HepG2 (cell line): ENCODE data around the gene SLIT1. TPM values are rescaled to one million over a fixed set of nuclear protein-coding genes. Genes with fewer than 3 reads are reported as not detected.

Experiments used
- ATAC-seq: fragments of 200-7000 bp; cut with Tn5 transposase; 3 replicates; pipeline ENCODE4 v1.9.1; 2020; ENCODE audit warnings: mild to moderate bottlenecking, moderate library complexity
- BruUV-seq: library from RNA; stranded (reverse); fragments of 400-500 nt; replicated peaks from 2 replicates; lab custom pipeline; 2021; lab: Mats Ljungman, UMichigan
- CTCF ChIA-PET: fragments of 300-600 bp; formaldehyde crosslinking; extraction: SDS; loops from one replicate; lab custom pipeline; 2021; ENCODE audit warnings: low total read pairs, inconsistent platforms, low intra/inter-chr PET ratio; lab: Yijun Ruan, JAX
- POLR2A ChIA-PET: fragments of 350-600 bp; sonication (Branson Sonifier 250); formaldehyde crosslinking; loops from one replicate; lab custom pipeline; 2020; ENCODE audit warnings: antibody characterized with exemption, inconsistent platforms; lab: Yijun Ruan, JAX
- DNase-seq: peaks from one replicate; pipeline ENCODE4 v3.0.0-alpha.2; 2015; ENCODE audit warnings: low spot score
- FAIRE-seq: peaks from 3 replicates; lab custom pipeline; 2011; peaks lifted over from hg19 to GRCh38; lab: Jason Lieb, UNC
- H2AFZ ChIP-seq: one replicate; pipeline ENCODE4 v1.6.1; 2011; ENCODE audit warnings: low read length, inconsistent platforms
- H3K27ac ChIP-seq: fragments of 300-600 bp; 3 replicates; pipeline ENCODE4 v1.8.0; 2011; ENCODE audit warnings: mixed run types, mild to moderate bottlenecking, mixed read lengths, low read length, inconsistent platforms; ENCODE audit not compliant: insufficient read depth; ENCODE audit errors: extremely low read length
- H3K27me3 ChIP-seq, 2 experiments: fragments of 200-600 bp in 1 of 2; 2 replicates in 1 of 2; 3 replicates in 1 of 2; pipeline versions ENCODE4 v1.6.0 to v1.8.0; 2011; ENCODE audit warnings: low read length in 2 of 2, mild to moderate bottlenecking in 2 of 2, moderate library complexity in 2 of 2, inconsistent platforms in 1 of 2; ENCODE audit not compliant: insufficient read depth in 2 of 2, control insufficient read depth in 1 of 2
- H3K36me3 ChIP-seq, 2 experiments: fragments of 200-600 bp in 1 of 2; replicated peaks in 1 of 2; 2 replicates in 1 of 2; 3 replicates in 1 of 2; pipeline versions ENCODE4 v1.5.1 to v1.8.0; 2011; ENCODE audit warnings: low read length in 2 of 2, inconsistent platforms in 1 of 2; ENCODE audit not compliant: insufficient read depth in 2 of 2, control insufficient read depth in 1 of 2
- H3K4me1 ChIP-seq: 2 replicates; pipeline ENCODE4 v1.5.1; 2012; ENCODE audit warnings: low read length, inconsistent platforms; ENCODE audit not compliant: insufficient read depth
- H3K4me2 ChIP-seq: 2 replicates; pipeline ENCODE4 v1.6.0; 2011; ENCODE audit warnings: low read depth, low read length, inconsistent platforms
- H3K4me3 ChIP-seq, 3 experiments: fragments of 200-600 bp in 1 of 3; sonication (generic), shearing (Covaris generic) in 1 of 3; replicated peaks in 1 of 3; 2 replicates each; pipeline ENCODE4 v1.5.1; 2011 to 2016; ENCODE audit warnings: low read length in 3 of 3, inconsistent platforms in 2 of 3, low read depth in 2 of 3, mild to moderate bottlenecking in 2 of 3, control low read depth in 1 of 3, mixed read lengths in 1 of 3; ENCODE audit not compliant: insufficient read depth in 1 of 3
- H3K79me2 ChIP-seq: one replicate; pipeline ENCODE4 v1.6.1; 2011; ENCODE audit warnings: low read length, inconsistent platforms; ENCODE audit not compliant: insufficient read depth
- H3K9ac ChIP-seq: 2 replicates; pipeline ENCODE4 v1.6.0; 2011; ENCODE audit warnings: mild to moderate bottlenecking, low read depth, low read length, inconsistent platforms; ENCODE audit not compliant: insufficient read depth
- H3K9me3 ChIP-seq: 2 replicates; pipeline ENCODE4 v1.5.1; 2012; ENCODE audit warnings: mild to moderate bottlenecking, low read length
- H4K20me1 ChIP-seq: 2 replicates; pipeline ENCODE4 v1.6.0; 2011; ENCODE audit warnings: inconsistent platforms, mild to moderate bottlenecking, low read length, moderate library complexity; ENCODE audit not compliant: insufficient read depth
- CAMTA2 ChIP-seq: sonication (generic); formaldehyde crosslinking; IDR thresholded peaks from 2 replicates; pipeline ENCODE4 v1.4.0; 2020; ENCODE audit warnings: mild to moderate bottlenecking, missing genetic modification reagents, borderline replicate concordance
- KDM6A ChIP-seq: IDR thresholded peaks from 2 replicates; pipeline ENCODE4 v1.6.1; 2016; ENCODE audit warnings: low read depth
- PHF5A ChIP-seq: IDR thresholded peaks from one replicate; pipeline ENCODE4 v1.6.1; 2018; ENCODE audit warnings: low read depth, missing genetic modification reagents; ENCODE audit not compliant: unreplicated experiment
- PRPF4 ChIP-seq: fragments of 200-400 bp; formaldehyde crosslinking; IDR thresholded peaks from 2 replicates; pipeline ENCODE4 v1.6.1; 2016; ENCODE audit warnings: low read length, low read depth; ENCODE audit not compliant: poor library complexity, severe bottlenecking
- REL ChIP-seq: sonication (generic); formaldehyde crosslinking; conservative IDR thresholded peaks from 2 replicates; pipeline ENCODE4 v1.8.0; 2022; ENCODE audit warnings: mild to moderate bottlenecking, missing genetic modification reagents, moderate library complexity
- REXO4 ChIP-seq: sonication (generic); formaldehyde crosslinking; IDR thresholded peaks from 2 replicates; pipeline ENCODE4 v1.8.0; 2022; ENCODE audit warnings: missing genetic modification reagents, mild to moderate bottlenecking, borderline replicate concordance
- RFX3 ChIP-seq: IDR thresholded peaks from 2 replicates; pipeline ENCODE4 v1.6.1; 2016; ENCODE audit warnings: missing biosample characterization, missing genetic modification reagents
- RXRA ChIP-seq: sonication (generic); formaldehyde crosslinking; IDR thresholded peaks from 2 replicates; pipeline ENCODE4 v1.5.1; 2020; ENCODE audit warnings: missing genetic modification reagents
- SCMH1 ChIP-seq: sonication (generic); formaldehyde crosslinking; IDR thresholded peaks from 2 replicates; pipeline ENCODE4 v1.9.0; 2021; ENCODE audit warnings: missing genetic modification reagents, mild to moderate bottlenecking, borderline replicate concordance
- TIGD3 ChIP-seq: sonication (generic); formaldehyde crosslinking; IDR thresholded peaks from 2 replicates; pipeline ENCODE4 v1.5.1; 2020; ENCODE audit warnings: mild to moderate bottlenecking, missing genetic modification reagents, borderline replicate concordance
- ZBTB3 ChIP-seq: sonication (generic); formaldehyde crosslinking; IDR thresholded peaks from 2 replicates; pipeline ENCODE4 v1.4.0; 2020; ENCODE audit warnings: low read depth, mild to moderate bottlenecking, moderate library complexity, missing genetic modification reagents, borderline replicate concordance
- ZNF10 ChIP-seq: sonication (generic); formaldehyde crosslinking; IDR thresholded peaks from 2 replicates; pipeline ENCODE4 v1.4.0; 2020; ENCODE audit warnings: mild to moderate bottlenecking, low read depth, missing genetic modification reagents, borderline replicate concordance
- ZNF136 ChIP-seq: sonication (generic); formaldehyde crosslinking; IDR thresholded peaks from 2 replicates; pipeline ENCODE4 v1.8.1; 2022; ENCODE audit warnings: low read depth, mild to moderate bottlenecking, moderate library complexity, missing genetic modification reagents
- ZNF280B ChIP-seq: sonication (generic); formaldehyde crosslinking; IDR thresholded peaks from 2 replicates; pipeline ENCODE4 v1.5.0; 2020; ENCODE audit warnings: missing genetic modification reagents, mild to moderate bottlenecking, borderline replicate concordance
- ZNF281 ChIP-seq: sonication (generic); formaldehyde crosslinking; IDR thresholded peaks from 2 replicates; pipeline ENCODE4 v1.4.0; 2020; ENCODE audit warnings: missing genetic modification reagents, borderline replicate concordance
- ZNF383 ChIP-seq: sonication (generic); formaldehyde crosslinking; IDR thresholded peaks from 2 replicates; pipeline ENCODE4 v1.4.0; 2020; ENCODE audit warnings: missing genetic modification reagents, mild to moderate bottlenecking, borderline replicate concordance
- ZNF713 ChIP-seq: sonication (generic); formaldehyde crosslinking; IDR thresholded peaks from 2 replicates; pipeline ENCODE4 v1.4.0; 2020; ENCODE audit warnings: mild to moderate bottlenecking, missing genetic modification reagents
- WGBS: methylation state at CpG from one replicate; pipeline ENCODE4 v1.1.6; 2017; ENCODE audit warnings: low lambda C conversion rate; 5-methylcytosine and 5-hydroxymethylcytosine counted together
- in situ Hi-C: cut with HindIII; loops from 2 replicates; pipeline ENCODE4 v1.10.0; 2017; ENCODE audit warnings: low pct_unique_long_range_greater_than_20kb; ENCODE audit not compliant: extremely low pct_ligation_motif_present
- intact Hi-C: fragments of 100-400 bp; cut with micrococcal nuclease; formaldehyde crosslinking; loops from one replicate; pipeline ENCODE4 v1.10.0; 2022; ENCODE audit not compliant: unreplicated experiment
- polyA plus RNA-seq, 8 experiments: library from polyadenylated mRNA; depleted of rRNA in 3 of 8; stranded (reverse) in 7 of 8; unstranded in 1 of 8; fragments of >200 nt; fragmentation: Illumina TruSeq in 4 of 8; extraction: Trizol in 4 of 8; gene quantifications; 2 replicates each; pipeline versions ENCODE4 v1.2.1 to v1.2.3, GENCODE V29; 2011 to 2016; ENCODE audit warnings: low read depth in 4 of 8, missing spikeins in 1 of 8, mixed read lengths in 1 of 8; ENCODE audit not compliant: insufficient read depth in 1 of 8
- total RNA-seq, 5 experiments: library from RNA; depleted of rRNA; stranded (reverse); fragments of >200 nt; fragmentation: Illumina TruSeq; extraction: Trizol; gene quantifications; 2 replicates each; pipeline ENCODE4 v1.2.3, GENCODE V29; 2016; ENCODE audit warnings: low read depth in 1 of 5
- TF ChIP-seq, protein P1 (sequence below): sonication (generic); formaldehyde crosslinking; IDR thresholded peaks from 2 replicates; pipeline ENCODE4 v1.4.0; 2020; ENCODE audit warnings: mild to moderate bottlenecking, missing genetic modification reagents

Gene SLIT1
- total and polyA plus RNA-seq, 2 of the 13 experiments (the other 11 are each of a cell fraction or from before 2014, with no cell fraction given): 0.09 to 0.33 TPM

- intact Hi-C loops: no loop called here
- no peak overlapping the region for H3K9ac ChIP-seq
- peaks cover 20% of the 10 kb centered on the region for H3K4me1 ChIP-seq
- TF ChIP-seq ZNF383 (CRISPR knock-in tag) (no peak), SCMH1 (no peak), ZBTB3 (CRISPR knock-in tag) (no peak), CAMTA2 (no peak), REL (CRISPR knock-in tag) (no peak), KDM6A (CRISPR knock-in tag) (no peak), ZNF136 (no peak), RFX3 (CRISPR knock-in tag) (no peak), ZNF280B (no peak), ZNF10 (CRISPR knock-in tag) (no peak), PRPF4 (no peak), ZNF281 (CRISPR knock-in tag) (no peak), ZNF713 (CRISPR knock-in tag) (no peak), RXRA (no peak), PHF5A (no peak), TIGD3 (CRISPR knock-in tag) (no peak), REXO4 (CRISPR knock-in tag) (no peak)
- TF ChIP-seq, protein P1, sequence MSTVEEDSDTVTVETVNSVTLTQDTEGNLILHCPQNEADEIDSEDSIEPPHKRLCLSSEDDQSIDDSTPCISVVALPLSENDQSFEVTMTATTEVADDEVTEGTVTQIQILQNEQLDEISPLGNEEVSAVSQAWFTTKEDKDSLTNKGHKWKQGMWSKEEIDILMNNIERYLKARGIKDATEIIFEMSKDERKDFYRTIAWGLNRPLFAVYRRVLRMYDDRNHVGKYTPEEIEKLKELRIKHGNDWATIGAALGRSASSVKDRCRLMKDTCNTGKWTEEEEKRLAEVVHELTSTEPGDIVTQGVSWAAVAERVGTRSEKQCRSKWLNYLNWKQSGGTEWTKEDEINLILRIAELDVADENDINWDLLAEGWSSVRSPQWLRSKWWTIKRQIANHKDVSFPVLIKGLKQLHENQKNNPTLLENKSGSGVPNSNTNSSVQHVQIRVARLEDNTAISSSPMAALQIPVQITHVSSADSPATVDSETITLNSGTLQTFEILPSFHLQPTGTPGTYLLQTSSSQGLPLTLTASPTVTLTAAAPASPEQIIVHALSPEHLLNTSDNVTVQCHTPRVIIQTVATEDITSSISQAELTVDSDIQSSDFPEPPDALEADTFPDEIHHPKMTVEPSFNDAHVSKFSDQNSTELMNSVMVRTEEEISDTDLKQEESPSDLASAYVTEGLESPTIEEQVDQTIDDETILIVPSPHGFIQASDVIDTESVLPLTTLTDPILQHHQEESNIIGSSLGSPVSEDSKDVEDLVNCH (CRISPR knock-in tag): no peak
- TF ChIP-seq, all 625 proteins: peak for 0
- in situ Hi-C loops: no loop called here
- Histone ChIP-seq H3K9me3 (no peaks in the 10 kb centered on the region), H2AFZ (no peak overlapping the region), H4K20me1 (no peaks in the 10 kb centered on the region), H3K4me2 (no peak overlapping the region), H3K4me3 (no peak overlapping the region), H3K79me2 (no peaks in the 10 kb centered on the region), H3K36me3 (no peaks in the 10 kb centered on the region), H3K27ac (no peak overlapping the region), H3K27me3 (peaks cover 3 to 31% of the 10 kb centered on the region in 2 experiments; a peak in 4 of 5 replicates)
- DNase-seq: no peak
- no peak for ATAC-seq
- 20% methylated on average over 2 of the region's 7 CpGs for WGBS
- ChIA-PET POLR2A (no interaction called here), CTCF (no interaction called here)
- no TSS peak for BruUV-seq
- FAIRE-seq: no peak
Measured at GRCh38 chr10:97059872-97060205, 125.9 kb downstream of the SLIT1 start.
